Left lobe of liver (tissue), 2 donors: ENCODE results near the gene ST8SIA4. TPM values are rescaled to one million over a fixed set of nuclear protein-coding genes. Genes with fewer than 3 reads are reported as not detected.
A peak's percentile ranks its signal among the peaks of the same experiment; 100 is the strongest.

Source experiments
- ATAC-seq: fragments of 200-7000 bp; cut with Tn5 transposase; one replicate; pipeline ENCODE4 v1.9.1; 2020; ENCODE audit warnings: mild to moderate bottlenecking, moderate library complexity
- DNase-seq: peaks from one replicate; pipeline ENCODE4 v3.0.0-alpha.2; 2020; ENCODE audit warnings: low spot score
- total RNA-seq: library from RNA; stranded (reverse); gene quantifications from one replicate; pipeline ENCODE4 v1.2.1, GENCODE V29; 2021
- donor health status: DM: no; HTN: no; CAD: no; lungs with moderate emphysema.
- donor health status: DM: no; HTN: yes; CAD: no.

Gene ST8SIA4
- total RNA-seq, 1 donor from 2014 or later, result 1.7 TPM

- no peak for ATAC-seq
- no peak for DNase-seq
Measured at GRCh38 chr5:100872408-100873190, 30.5 kb downstream of the ST8SIA4 start.

GRCh38 chr5:100867039-100867562, 36.0 kb downstream of the ST8SIA4 start:
- DNase-seq (no peak), ATAC-seq (no peak)

- DNase-seq (no peak), ATAC-seq (no peak)
Measured at GRCh38 chr5:100864931-100865330, 38.2 kb downstream of the ST8SIA4 start.

DNA sequence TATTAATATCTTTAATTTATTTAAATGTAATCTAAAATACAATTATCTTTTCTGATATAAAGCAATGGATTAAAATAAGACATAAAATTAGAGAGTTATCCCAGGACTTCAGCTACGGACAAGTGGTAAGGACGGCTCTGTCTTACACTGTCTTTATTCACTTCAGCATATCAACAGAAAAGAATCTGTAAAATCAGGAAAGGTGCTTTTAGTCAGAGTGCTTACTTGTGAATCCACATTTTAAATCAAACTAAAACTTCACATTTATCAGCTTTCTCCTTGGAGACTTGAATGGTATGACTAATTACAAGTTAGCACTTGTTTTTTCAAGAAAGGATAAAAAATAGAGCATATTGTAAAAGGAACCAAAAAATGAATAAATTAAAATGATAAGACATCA, 39.3 kb downstream of the ST8SIA4 start:
- ATAC-seq, result no peak
- no peak for DNase-seq

- DNase-seq (no peak), ATAC-seq (no peak)
Measured at GRCh38 chr5:100861148-100861547, 41.9 kb downstream of the ST8SIA4 start.

DNA sequence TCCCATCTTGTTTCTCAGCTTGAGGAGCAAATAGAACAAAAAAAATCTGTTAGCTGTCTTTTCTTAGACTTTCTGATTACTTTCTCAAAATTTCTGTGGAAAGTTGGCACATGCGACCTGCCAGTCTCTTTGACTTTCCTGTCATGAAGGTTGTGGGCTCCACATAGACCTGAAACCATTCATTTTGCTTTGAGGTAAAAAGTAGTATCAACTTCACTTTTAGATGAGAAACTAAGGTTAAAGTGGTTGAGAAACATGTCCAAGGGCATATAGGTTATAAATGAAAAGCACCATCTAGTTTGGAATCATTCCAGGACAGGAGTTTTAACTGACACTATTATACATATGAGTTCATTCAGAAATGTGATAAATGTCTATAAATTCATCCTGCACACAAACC, 42.7 kb downstream of the ST8SIA4 start:
- ATAC-seq, result no peak
- no peak for DNase-seq

DNA sequence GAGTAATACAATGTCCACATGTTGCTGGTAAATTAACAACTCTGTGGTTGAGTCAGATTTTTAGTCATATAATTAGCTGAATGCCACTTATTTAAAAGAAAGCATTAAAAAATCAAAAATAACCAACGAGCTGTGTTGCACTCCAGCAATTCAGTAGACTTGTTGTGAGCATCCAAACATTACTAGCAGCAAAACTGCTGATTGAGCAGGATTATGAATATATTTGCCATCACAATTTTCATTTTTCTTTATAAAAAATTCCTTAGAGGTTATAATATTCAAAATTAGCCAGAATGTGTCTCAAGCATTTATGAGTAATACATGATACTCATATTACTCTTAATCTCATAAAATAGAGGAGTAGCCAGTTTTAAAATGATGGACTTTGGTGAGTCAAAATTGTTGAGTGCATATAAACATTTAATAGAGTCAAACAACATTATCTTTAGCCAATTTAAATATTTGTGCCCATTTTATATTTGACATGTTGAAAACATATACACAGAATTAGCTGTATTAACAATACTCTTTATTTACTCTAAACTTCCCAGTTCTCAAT, 44.0 kb downstream of the ST8SIA4 start:
- no peak for ATAC-seq
- DNase-seq, result no peak

- ATAC-seq (no peak), DNase-seq (no peak)
Measured at GRCh38 chr5:100856462-100856861, 46.6 kb downstream of the ST8SIA4 start.

GRCh38 chr5:100855937-100856430, 47.1 kb downstream of the ST8SIA4 start:
- ATAC-seq (no peak), DNase-seq (no peak)

DNA sequence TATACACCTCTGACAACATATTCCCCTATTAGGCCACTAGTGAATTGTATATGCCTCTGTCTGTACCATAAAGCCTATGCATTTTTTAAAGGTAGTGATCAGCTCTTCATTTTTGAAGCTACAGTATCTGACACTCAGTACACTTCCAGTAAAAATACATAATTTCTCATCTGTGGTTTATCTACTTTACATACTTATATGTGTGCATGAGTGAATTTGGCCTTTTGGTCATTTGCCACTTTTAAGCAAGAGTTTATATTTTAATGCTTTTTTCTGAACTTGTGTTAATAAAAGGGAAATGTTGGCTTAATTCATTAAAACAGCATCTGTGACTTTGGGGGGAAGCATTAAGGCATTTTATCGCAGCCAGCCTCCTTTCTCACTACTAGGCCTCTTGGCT, 47.8 kb downstream of the ST8SIA4 start:
- ATAC-seq (no peak), DNase-seq (no peak)

- peak; percentile 19 for ATAC-seq
- no peak for DNase-seq
Measured at GRCh38 chr5:100854591-100854990, 48.5 kb downstream of the ST8SIA4 start.

DNA sequence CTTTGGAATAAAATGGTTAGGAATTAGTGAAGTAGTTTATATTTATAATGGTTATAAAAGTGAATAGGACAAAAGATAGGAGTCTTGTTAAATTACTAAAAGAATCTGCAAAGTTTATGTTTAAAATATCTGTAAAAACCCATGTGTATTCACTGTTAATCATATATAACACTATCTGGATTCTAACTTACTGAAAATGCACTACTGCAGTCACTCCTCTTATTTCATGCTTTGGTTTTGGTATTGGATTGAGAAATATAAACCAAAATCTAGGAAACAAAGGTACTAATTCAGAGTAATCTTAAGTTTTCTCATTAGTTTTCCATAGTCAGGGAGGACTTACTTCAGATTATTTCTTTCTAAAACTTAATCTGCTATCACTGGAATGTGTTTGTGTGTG, 49.5 kb downstream of the ST8SIA4 start:
- ATAC-seq (no peak), DNase-seq (no peak)

DNA sequence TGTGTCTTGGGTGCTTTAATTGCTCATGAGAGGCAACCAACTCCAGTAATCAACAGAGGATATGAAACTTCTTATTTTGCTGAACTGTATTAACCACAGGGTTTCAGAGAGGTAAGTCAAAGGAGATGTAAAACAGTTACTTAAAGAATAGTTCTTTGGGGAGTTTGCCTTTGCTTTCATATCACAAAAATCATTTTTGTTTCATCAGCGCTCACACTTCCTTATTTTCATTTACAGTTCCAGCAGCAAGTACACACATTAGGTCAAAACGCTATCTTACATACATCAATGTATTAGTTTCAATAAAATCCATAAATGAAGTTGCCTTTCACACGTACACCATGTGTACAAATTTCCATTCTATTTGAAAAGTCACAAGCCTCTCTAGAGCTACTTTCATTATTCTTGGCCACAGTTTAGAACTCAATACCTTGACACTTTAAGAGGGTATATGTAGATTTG, 50.1 kb downstream of the ST8SIA4 start:
- no peak for ATAC-seq

GRCh38 chr5:100852051-100852450, 51.0 kb downstream of the ST8SIA4 start:
- no peak for DNase-seq
- ATAC-seq, result no peak

More for the DNA sequence above, 50.1 kb downstream of the ST8SIA4 start:
- DNase-seq, result no peak

GRCh38 chr5:100846772-100847171, 56.3 kb downstream of the ST8SIA4 start:
- ATAC-seq (no peak), DNase-seq (no peak)

DNA sequence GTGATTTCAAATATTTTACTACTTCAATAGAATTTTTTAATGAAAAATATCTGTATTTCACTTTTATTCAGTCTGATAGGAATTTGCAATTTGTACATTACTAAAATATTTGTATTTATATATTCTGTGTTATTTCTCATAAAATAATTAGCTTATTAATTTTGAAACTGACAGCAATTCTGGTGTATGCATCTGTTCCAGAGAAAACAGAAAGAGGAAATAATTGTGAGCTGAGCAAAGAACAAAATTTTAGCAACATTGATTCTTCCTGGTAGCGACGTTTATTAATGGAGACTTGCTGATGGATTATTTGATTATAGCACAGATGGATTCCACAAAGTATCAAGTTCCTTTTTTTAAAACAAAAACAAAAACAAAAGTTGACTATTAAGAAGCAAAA, 61.0 kb downstream of the ST8SIA4 start:
- DNase-seq (no peak), ATAC-seq (no peak)

DNA sequence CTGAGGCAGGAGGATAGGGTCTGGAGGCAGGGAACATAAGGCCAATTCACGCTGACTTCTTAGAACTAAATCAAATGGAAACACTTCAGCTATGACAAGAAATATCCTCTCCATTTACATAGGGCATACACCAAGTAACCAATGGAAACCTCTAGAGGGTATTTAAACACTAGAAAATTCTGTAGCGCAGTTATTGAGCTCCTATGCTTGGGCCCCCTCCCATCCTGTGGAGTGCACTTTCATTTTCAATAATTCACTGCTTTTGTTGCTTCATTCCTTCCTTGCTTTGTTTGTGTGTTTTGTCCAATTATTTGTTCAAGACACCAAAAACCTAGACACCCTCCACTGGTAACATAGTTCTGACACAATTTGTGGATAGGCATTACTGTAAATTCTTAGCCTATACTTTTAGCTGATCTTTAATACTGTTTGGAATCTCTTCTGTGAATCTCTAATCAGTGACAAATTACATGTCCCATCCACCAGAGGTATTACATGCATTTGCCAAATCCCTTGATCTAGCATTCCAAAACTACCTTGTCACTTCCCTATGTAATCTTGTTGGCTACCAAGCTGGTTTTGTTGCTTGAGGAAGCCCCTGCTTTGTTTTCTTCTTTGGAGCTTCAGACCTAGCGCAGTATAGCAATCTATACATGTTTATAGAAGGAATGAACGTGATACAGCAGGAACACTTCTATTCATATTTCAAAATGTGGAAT, 61.6 kb downstream of the ST8SIA4 start:
- ATAC-seq, result no peak

DNA sequence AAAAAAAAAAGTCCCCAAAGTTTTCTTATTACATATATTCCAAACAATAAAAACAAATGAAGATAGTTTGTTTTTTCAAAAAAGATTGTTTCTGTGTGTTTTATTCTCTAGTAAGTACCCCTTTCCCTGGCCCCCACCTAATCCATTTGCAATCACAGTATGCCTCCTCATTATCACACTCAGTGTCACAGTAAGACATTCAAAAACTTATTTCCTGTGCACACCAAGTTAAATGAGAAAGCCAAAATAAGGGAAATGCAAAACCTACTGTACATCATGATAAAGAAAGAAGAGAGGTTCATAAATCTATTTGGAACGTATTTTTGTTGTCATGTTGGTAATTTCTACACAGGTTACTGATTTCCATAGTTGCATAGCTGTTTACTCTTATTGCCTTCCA, 62.3 kb downstream of the ST8SIA4 start:
- no peak for DNase-seq

More for the DNA sequence above, 61.6 kb downstream of the ST8SIA4 start:
- no peak for DNase-seq

DNA sequence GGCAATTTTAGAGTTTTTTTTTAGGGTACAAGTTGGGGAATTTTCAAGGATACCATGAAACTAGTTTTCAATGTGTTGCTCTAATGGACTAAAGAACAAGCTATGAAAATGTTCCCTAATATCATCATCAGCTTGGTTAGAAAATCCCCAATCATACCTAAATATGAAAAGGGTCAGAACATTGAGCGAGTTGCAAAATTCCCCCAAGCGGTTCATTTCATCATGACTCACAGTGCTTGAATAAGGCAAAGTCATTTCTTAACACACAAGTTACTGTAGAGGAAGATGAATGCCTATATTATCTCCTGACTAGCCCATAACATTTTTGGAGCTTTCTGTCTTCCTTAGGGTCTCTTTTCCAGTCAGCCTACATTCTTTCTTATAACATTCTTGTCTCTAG, 62.7 kb downstream of the ST8SIA4 start:
- ATAC-seq (no peak), DNase-seq (no peak)

More for the DNA sequence above, 62.3 kb downstream of the ST8SIA4 start:
- ATAC-seq, result no peak

DNA sequence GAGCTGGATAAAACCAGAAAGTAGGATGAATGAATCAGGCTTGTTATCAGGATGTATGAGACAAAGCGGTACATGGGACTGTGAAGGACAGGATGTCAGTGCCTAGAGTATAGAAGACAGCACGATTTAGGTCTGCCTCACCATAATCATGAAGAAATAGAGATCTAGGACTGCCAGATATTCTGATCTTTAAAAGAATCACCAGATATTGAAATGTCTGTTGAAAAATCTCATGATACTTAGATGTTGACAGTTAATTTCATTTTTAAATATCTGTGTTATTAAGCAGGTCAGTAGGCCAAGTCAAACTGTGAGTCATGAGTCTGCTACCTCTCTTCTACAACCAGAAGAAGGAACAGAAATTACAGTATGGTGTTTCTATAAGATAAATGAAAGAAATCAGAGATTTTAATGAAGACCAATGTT, 65.0 kb downstream of the ST8SIA4 start:
- no peak for ATAC-seq
- DNase-seq, result no peak

- ATAC-seq (no peak), DNase-seq (no peak)
Measured at GRCh38 chr5:100834519-100834918, 68.6 kb downstream of the ST8SIA4 start.
